GM23338 (cell line): ENCODE measurements around the gene SARS2. TPM values are rescaled to one million over a fixed set of nuclear protein-coding genes. Genes with fewer than 3 reads are reported as not detected.

Source experiments
- CREB1 ChIP-seq: fragments of 250-450 bp; sonication (Bioruptor Pico); IDR thresholded peaks from 2 replicates; pipeline ENCODE4 v1.5.0; 2020; ENCODE audit warnings: low read depth, mild to moderate bottlenecking, moderate library complexity
- EZH2phosphoT487 ChIP-seq: fragments of 200-600 bp; sonication (generic); IDR thresholded peaks from one replicate; pipeline ENCODE4 v1.8.1; 2018; ENCODE audit warnings: antibody characterized with exemption; ENCODE audit not compliant: unreplicated experiment
- NANOG ChIP-seq: IDR thresholded peaks from 2 replicates; pipeline ENCODE4 v1.6.1; 2016; ENCODE audit warnings: antibody characterized with exemption, borderline replicate concordance
- POLR2AphosphoS5 ChIP-seq: IDR thresholded peaks from 2 replicates; pipeline ENCODE4 v1.6.1; 2016; ENCODE audit warnings: antibody characterized with exemption, low read depth
- STAT1 ChIP-seq: IDR thresholded peaks from one replicate; pipeline ENCODE4 v1.6.1; 2016; ENCODE audit warnings: antibody characterized with exemption; ENCODE audit not compliant: unreplicated experiment
- ZNF114 ChIP-seq: fragments of 250-450 bp; sonication (Bioruptor Pico); IDR thresholded peaks from 2 replicates; pipeline ENCODE4 v1.5.0; 2020; ENCODE audit warnings: mild to moderate bottlenecking, moderate library complexity
- ZNF331 ChIP-seq: fragments of 250-450 bp; sonication (Bioruptor Pico); IDR thresholded peaks from 2 replicates; pipeline ENCODE4 v1.5.0; 2020; ENCODE audit warnings: low read depth, mild to moderate bottlenecking, moderate library complexity
- polyA plus RNA-seq: library from polyadenylated mRNA; unstranded; fragments of >200 nt; fragmentation: Nextera tagmentation; extraction: Ambion mirVana; gene quantifications from 2 replicates; pipeline ENCODE4 v1.2.1, GENCODE V29; 2016
- total RNA-seq: library from RNA; depleted of rRNA; stranded (reverse); fragments of >200 nt; shearing (Covaris generic); gene quantifications from 2 replicates; pipeline ENCODE4 v1.2.3, GENCODE V29; 2014
- TF ChIP-seq, protein P1 (sequence below): fragments of 250-450 bp; sonication (Bioruptor Pico); IDR thresholded peaks from 2 replicates; pipeline ENCODE4 v1.5.0; 2020; ENCODE audit warnings: mild to moderate bottlenecking, moderate library complexity
- TF ChIP-seq, protein P2 (sequence below): IDR thresholded peaks from one replicate; pipeline ENCODE4 v1.6.1; 2018; ENCODE audit warnings: antibody characterized with exemption; ENCODE audit not compliant: unreplicated experiment

Gene SARS2
- total and polyA plus RNA-seq, 2 experiments from 2014 or later, result 70.6 to 75.7 TPM

DNA sequence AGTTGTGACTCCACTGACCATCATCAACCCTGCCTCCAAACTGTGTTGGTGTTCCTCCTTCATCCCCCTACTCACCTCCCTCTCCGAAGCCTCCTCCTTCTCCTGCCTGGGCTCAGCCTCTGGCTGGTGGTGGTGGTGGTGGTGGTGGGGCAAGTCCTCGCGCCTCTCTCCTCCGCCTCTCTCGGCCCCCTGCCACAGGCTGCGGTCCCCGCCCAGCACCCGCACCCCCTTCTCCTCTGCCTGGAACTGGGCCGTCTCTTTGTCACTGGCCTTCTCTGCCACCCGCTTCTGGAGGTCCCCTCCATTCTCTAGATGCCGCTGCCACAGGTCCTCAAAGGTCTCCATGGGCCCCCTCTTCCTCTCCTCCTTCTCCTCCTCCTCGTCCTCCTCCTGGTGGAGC lies 20.1 kb downstream of the SARS2 start (continued):
- TF ChIP-seq, protein P1, sequence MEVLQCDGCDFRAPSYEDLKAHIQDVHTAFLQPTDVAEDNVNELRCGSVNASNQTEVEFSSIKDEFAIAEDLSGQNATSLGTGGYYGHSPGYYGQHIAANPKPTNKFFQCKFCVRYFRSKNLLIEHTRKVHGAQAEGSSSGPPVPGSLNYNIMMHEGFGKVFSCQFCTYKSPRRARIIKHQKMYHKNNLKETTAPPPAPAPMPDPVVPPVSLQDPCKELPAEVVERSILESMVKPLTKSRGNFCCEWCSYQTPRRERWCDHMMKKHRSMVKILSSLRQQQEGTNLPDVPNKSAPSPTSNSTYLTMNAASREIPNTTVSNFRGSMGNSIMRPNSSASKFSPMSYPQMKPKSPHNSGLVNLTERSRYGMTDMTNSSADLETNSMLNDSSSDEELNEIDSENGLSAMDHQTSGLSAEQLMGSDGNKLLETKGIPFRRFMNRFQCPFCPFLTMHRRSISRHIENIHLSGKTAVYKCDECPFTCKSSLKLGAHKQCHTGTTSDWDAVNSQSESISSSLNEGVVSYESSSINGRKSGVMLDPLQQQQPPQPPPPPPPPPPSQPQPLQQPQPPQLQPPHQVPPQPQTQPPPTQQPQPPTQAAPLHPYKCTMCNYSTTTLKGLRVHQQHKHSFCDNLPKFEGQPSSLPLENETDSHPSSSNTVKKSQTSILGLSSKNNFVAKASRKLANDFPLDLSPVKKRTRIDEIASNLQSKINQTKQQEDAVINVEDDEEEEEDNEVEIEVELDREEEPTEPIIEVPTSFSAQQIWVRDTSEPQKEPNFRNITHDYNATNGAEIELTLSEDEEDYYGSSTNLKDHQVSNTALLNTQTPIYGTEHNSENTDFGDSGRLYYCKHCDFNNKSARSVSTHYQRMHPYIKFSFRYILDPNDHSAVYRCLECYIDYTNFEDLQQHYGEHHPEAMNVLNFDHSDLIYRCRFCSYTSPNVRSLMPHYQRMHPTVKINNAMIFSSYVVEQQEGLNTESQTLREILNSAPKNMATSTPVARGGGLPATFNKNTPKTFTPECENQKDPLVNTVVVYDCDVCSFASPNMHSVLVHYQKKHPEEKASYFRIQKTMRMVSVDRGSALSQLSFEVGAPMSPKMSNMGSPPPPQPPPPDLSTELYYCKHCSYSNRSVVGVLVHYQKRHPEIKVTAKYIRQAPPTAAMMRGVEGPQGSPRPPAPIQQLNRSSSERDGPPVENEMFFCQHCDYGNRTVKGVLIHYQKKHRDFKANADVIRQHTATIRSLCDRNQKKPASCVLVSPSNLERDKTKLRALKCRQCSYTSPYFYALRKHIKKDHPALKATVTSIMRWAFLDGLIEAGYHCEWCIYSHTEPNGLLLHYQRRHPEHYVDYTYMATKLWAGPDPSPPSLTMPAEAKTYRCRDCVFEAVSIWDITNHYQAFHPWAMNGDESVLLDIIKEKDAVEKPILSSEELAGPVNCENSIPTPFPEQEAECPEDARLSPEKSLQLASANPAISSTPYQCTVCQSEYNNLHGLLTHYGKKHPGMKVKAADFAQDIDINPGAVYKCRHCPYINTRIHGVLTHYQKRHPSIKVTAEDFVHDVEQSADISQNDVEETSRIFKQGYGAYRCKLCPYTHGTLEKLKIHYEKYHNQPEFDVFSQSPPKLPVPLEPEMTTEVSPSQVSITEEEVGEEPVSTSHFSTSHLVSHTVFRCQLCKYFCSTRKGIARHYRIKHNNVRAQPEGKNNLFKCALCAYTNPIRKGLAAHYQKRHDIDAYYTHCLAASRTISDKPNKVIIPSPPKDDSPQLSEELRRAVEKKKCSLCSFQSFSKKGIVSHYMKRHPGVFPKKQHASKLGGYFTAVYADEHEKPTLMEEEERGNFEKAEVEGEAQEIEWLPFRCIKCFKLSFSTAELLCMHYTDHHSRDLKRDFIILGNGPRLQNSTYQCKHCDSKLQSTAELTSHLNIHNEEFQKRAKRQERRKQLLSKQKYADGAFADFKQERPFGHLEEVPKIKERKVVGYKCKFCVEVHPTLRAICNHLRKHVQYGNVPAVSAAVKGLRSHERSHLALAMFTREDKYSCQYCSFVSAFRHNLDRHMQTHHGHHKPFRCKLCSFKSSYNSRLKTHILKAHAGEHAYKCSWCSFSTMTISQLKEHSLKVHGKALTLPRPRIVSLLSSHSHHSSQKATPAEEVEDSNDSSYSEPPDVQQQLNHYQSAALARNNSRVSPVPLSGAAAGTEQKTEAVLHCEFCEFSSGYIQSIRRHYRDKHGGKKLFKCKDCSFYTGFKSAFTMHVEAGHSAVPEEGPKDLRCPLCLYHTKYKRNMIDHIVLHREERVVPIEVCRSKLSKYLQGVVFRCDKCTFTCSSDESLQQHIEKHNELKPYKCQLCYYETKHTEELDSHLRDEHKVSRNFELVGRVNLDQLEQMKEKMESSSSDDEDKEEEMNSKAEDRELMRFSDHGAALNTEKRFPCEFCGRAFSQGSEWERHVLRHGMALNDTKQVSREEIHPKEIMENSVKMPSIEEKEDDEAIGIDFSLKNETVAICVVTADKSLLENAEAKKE, result no peak
- no peak for TF ChIP-seq EZH2phosphoT487
- TF ChIP-seq CREB1 (CRISPR knock-in tag), result no peak
- TF ChIP-seq NANOG, result no peak
- TF ChIP-seq, protein P2, sequence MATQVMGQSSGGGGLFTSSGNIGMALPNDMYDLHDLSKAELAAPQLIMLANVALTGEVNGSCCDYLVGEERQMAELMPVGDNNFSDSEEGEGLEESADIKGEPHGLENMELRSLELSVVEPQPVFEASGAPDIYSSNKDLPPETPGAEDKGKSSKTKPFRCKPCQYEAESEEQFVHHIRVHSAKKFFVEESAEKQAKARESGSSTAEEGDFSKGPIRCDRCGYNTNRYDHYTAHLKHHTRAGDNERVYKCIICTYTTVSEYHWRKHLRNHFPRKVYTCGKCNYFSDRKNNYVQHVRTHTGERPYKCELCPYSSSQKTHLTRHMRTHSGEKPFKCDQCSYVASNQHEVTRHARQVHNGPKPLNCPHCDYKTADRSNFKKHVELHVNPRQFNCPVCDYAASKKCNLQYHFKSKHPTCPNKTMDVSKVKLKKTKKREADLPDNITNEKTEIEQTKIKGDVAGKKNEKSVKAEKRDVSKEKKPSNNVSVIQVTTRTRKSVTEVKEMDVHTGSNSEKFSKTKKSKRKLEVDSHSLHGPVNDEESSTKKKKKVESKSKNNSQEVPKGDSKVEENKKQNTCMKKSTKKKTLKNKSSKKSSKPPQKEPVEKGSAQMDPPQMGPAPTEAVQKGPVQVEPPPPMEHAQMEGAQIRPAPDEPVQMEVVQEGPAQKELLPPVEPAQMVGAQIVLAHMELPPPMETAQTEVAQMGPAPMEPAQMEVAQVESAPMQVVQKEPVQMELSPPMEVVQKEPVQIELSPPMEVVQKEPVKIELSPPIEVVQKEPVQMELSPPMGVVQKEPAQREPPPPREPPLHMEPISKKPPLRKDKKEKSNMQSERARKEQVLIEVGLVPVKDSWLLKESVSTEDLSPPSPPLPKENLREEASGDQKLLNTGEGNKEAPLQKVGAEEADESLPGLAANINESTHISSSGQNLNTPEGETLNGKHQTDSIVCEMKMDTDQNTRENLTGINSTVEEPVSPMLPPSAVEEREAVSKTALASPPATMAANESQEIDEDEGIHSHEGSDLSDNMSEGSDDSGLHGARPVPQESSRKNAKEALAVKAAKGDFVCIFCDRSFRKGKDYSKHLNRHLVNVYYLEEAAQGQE, result no peak
- TF ChIP-seq STAT1, result no peak
- no peak for TF ChIP-seq ZNF331 (CRISPR knock-in tag)
- TF ChIP-seq POLR2AphosphoS5, result no peak
- no peak for TF ChIP-seq ZNF114 (CRISPR knock-in tag)
